GM12801 (cell line): Measurements from ENCODE around the gene SRP54.

Experiments
- TF ChIP-seq, protein P1 (sequence below): IDR thresholded peaks from one replicate; pipeline ENCODE4 v1.5.1; 2011; ENCODE audit warnings: control low read depth; ENCODE audit not compliant: insufficient read length; ENCODE audit errors: extremely low read depth

The SRP54 gene

DNA sequence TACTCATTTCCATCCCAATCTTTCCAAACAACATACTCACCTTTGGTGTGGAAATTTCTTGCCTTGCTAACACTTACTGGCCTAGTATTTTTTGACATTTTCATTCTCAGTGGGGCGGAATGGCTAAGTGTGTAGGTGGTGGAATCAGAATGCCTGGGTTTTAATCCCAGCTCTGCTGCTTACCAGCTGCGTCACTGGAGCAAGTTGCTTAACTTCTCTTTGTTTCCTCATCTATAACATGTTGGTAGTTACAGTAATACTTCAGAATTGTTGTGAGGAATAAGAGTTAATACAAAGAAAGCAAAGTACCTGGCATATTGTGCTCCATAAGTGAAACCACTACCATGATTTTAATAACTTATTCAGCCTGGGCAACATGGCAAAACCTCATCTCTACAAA is 60.3 kb downstream of the SRP54 start:
- TF ChIP-seq, protein P1, sequence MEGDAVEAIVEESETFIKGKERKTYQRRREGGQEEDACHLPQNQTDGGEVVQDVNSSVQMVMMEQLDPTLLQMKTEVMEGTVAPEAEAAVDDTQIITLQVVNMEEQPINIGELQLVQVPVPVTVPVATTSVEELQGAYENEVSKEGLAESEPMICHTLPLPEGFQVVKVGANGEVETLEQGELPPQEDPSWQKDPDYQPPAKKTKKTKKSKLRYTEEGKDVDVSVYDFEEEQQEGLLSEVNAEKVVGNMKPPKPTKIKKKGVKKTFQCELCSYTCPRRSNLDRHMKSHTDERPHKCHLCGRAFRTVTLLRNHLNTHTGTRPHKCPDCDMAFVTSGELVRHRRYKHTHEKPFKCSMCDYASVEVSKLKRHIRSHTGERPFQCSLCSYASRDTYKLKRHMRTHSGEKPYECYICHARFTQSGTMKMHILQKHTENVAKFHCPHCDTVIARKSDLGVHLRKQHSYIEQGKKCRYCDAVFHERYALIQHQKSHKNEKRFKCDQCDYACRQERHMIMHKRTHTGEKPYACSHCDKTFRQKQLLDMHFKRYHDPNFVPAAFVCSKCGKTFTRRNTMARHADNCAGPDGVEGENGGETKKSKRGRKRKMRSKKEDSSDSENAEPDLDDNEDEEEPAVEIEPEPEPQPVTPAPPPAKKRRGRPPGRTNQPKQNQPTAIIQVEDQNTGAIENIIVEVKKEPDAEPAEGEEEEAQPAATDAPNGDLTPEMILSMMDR, result no peak

DNA sequence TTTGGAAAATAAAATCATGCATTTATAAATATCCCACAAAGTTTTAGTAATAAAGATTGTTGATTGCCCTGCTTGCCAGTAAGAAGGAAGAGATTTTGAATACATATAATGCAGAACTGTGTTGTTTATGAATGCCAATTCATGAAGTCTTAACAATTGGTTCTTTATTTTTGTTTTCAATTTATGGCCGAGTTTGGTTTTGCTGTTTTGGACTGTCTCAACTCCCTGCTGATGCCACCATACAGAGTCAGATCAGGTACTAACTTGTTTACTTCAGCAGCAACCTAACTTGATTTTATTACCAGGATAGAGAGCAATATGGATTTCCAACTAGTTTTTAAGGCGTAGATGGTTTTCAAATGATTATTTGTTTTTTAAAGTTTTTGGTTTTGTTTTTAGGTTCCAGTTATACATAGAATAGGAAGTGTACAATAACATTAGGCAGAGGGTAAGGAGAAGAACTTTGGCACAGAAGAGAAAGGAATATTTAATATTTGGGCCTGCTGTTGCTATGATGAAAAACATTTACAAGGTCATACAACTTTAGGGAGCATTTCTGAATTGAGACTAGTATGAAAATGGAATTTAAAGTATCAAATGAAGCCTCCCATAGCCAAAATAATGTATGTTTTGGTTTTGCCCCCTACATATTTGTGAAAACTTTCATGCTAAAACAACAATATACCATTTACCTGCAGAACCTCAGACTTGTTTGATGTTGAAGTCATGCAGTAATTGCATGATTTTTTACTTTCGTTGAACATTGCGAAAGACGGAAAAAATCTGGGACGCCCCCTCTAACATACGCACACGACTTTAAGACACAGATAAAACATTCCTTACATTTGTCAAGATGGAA is 62.4 kb downstream of the SRP54 start:
- TF ChIP-seq, protein P1, result no peak

DNA sequence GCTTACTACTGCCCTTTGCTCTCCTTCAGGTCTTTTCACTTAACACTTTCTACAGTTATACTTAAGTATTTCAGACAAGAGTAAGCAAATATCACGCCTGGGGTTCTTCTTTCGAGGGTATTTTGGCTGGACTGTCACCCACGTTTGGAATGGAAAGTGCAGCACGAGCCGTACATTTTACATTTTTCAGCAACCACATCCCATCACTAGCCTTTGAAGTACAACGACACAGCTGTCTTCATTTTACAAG is 62.9 kb downstream of the SRP54 start:
- TF ChIP-seq, protein P1, result no peak

DNA sequence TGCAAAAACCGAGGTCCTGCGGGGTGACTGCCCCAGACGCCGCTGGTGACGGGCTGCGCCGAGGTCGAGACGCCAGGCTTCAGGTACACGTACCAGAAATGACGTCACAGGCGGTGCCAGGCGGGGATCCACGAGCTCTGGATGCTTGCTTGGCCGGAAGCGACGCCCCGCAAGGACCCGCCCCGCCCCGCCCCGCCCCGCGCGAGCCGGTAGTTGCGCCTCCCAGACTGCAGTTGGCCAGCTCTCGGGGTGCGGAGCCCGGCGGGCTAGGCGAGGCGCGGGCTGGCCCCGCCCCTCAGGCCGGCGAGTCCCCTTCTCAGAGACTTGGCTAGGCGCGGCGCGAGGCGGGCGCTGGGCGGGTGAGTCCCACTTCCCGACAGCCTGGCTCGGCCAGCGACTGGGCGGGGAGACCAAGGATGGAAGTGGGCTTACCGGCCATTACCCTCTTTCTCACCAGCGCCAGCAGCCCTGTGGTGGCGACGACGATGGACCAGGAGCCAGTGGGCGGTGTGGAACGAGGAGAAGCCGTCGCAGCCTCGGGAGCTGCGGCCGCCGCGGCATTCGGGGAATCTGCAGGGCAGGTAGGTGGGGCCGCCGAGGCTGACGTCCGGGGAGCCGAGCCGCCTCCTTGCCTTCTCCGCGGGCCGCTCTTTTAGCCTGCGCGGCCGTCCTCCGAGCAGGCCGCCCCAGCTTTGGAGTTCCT is 63.4 kb downstream of the SRP54 start, which contains the start of gene FAM177A1:
Gene FAM177A1, plus strand, starts transcription at position 225 of the 703 bp plus-strand sequence. Its CDS starts 192 bp downstream, at position 417.
- TF ChIP-seq, protein P1, result no peak

- TF ChIP-seq, protein P1, result no peak
These were observed 64.2 kb downstream of the SRP54 start for GRCh38 chr14:35046751-35047536.

DNA sequence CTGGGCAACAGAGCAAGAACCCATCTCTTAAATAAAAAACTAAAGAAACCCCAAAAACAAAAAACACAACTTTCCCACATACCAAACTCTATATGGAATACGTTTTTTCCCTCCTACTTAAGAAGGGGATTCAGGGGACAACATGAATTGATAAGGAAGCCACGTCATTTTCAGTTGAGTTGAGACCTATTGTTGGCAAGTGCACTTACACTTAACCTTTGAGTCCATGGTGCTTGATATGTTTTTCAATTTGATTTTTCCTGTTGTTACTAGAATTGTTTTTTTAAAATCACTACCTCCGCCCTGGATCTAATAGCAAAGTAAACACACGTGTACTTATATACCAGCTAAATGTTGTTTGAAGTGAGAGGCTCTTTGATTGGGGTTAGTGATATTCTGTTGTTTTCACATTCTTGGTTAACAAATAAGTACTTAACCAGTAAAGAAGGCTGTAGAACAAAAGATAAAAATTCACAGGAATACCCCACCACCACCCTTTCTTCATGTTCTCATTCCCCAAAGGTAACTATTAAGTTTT is 65.3 kb downstream of the SRP54 start:
- TF ChIP-seq, protein P1, result no peak

GRCh38 chr14:35050652-35051051 is 67.9 kb downstream of the SRP54 start:
- TF ChIP-seq, protein P1, result no peak
